Measurements from ENCODE around the gene PPP1R3C.

GRCh38 chr10:91681361-91682276 lies 48.7 kb upstream of the PPP1R3C start:
- TF ChIP-seq EP300 (conservative IDR thresholded peaks at IDR 0.05; ENCODE audit: poor library complexity, severe bottlenecking) (no peak), CTCF (IDR thresholded peaks at IDR 0.05; ENCODE audit: poor library complexity, severe bottlenecking) (no peak), REST (IDR thresholded peaks at IDR 0.05; ENCODE audit: borderline replicate concordance) (no peak), POLR2AphosphoS5 (IDR thresholded peaks at IDR 0.05) (no peak), EZH2 (IDR thresholded peaks at IDR 0.05; ENCODE audit: borderline replicate concordance, insufficient read depth, low read length, poor library complexity, severe bottlenecking) (no peak), TAF1 (IDR thresholded peaks at IDR 0.05; ENCODE audit: low read depth) (no peak), RAD21 (conservative IDR thresholded peaks at IDR 0.05) (no peak), SMC3 (conservative IDR thresholded peaks at IDR 0.05; ENCODE audit: poor library complexity) (no peak)
